Measurements from ENCODE around the gene JCHAIN. TPM values are rescaled to one million over a fixed set of nuclear protein-coding genes. Genes with fewer than 3 reads are reported as not detected.

The JCHAIN gene
- total RNA-seq: 0.66 and 1.2 TPM in 2 replicates

GRCh38 chr4:70666369-70666768, at the start of gene JCHAIN:
JCHAIN (minus strand) TSS chr4:70666508; CDS start chr4:70666490, 18 bp downstream.

DNA sequence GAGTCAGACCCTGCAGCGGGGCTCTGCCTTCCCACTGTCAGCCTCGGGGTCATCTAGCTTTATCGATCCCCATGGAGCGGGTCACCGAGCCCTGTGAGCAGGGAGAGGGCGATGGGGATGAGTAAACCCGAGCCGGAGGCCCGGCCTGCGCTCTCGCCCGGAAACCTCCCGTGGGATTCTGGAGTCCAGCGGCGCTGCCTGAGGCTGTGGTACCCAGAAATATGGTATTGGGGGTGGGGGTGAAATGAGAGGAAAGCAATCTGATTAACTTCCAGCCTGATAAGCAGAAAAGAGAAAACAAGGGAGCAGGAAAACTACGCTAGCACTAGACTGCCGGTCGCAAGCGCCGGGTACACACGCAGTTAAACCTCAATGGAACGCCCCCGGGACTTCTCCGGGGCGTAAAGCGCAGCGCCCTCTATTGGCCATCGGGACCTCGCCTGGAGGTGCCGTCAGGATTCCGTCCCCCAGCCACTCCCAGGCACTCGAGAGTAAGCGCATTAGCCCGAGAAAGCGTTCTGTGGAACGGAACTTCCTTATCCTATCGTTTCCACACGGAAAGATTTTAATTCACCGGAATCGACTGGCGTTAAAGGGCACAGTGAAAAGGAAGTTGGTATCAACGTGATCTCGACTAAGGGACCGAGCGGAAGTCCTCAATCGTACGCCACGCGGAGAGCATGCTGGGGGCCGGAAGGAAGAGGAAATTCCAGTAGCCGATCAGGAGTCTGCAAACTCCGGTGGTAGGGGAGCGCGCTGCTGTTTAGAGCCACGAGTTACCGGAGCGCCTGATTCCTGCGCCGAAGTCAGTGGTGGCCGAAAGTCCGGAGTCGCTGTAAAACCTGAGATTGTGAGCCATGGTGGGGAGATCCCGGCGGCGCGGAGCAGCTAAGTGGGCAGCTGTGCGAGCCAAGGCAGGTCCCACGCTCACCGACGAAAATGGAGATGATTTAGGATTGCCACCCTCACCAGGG, 21.8 kb upstream of the JCHAIN start, which contains the start of gene UTP3:
Gene UTP3, plus strand, starts transcription at position 712 of the 974 bp plus-strand sequence. Its CDS starts 146 bp downstream, at position 858.

GRCh38 chr4:70628444-70628843, 37.9 kb downstream of the JCHAIN start, which contains the start of gene ENAM:
ENAM (plus strand) TSS chr4:70628744; CDS start chr4:70629501, 757 bp downstream.

Other genes with a start within 250 kb of the JCHAIN start
- not detected in 2 replicates for gene MUC7, start 194.3 kb downstream of the JCHAIN start, total RNA-seq
- not detected in 2 replicates for gene AMTN, start 147.9 kb downstream of the JCHAIN start, total RNA-seq
- not detected in 2 replicates for gene AMBN, start 74.3 kb downstream of the JCHAIN start, total RNA-seq
- gene ENAM, start 37.8 kb downstream of the JCHAIN start, total RNA-seq: under 0.01 TPM in 1 of 2 replicates, not detected in the other
- 20.4 and 27.7 TPM in 2 replicates for gene UTP3, start 22.0 kb upstream of the JCHAIN start, total RNA-seq
- 67.7 and 97.8 TPM in 2 replicates for gene RUFY3, start 55.5 kb upstream of the JCHAIN start, total RNA-seq
- gene GRSF1, start 173.4 kb upstream of the JCHAIN start, total RNA-seq: 93.5 and 97.6 TPM in 2 replicates
- 15.3 and 15.6 TPM in 2 replicates for gene MOB1B, start 235.9 kb upstream of the JCHAIN start, total RNA-seq

Measured in uterine smooth muscle cell (primary cell).